Liver (tissue), 9 donors: Measurements from ENCODE around the gene CD55. TPM values are rescaled to one million over a fixed set of nuclear protein-coding genes. Genes with fewer than 3 reads are reported as not detected.

Experiments
- DNase-seq: peaks from one replicate; pipeline ENCODE4 v3.0.0-alpha.2; 2017; ENCODE audit warnings: low spot score
- H3K27ac ChIP-seq, 2 donors: one replicate each; pipeline ENCODE4 v1.7.0; 2013; ENCODE audit warnings: inconsistent platforms in 2 of 2, low read length in 2 of 2, control low read depth in 1 of 2, low read depth in 1 of 2, mild to moderate bottlenecking in 1 of 2
- H3K27me3 ChIP-seq, 4 donors: one replicate each; pipeline versions ENCODE4 v1.6.1 to v1.7.0; 2013; ENCODE audit warnings: low read length in 3 of 4, inconsistent platforms in 1 of 4, mild to moderate bottlenecking in 1 of 4, moderate library complexity in 1 of 4; ENCODE audit not compliant: control insufficient read depth in 4 of 4, insufficient read depth in 4 of 4
- H3K36me3 ChIP-seq, 4 donors: one replicate each; pipeline versions ENCODE4 v1.6.1 to v1.7.0; 2013; ENCODE audit warnings: low read length in 3 of 4, mild to moderate bottlenecking in 3 of 4, low read depth in 1 of 4, moderate library complexity in 1 of 4; ENCODE audit not compliant: control insufficient read depth in 4 of 4, insufficient read depth in 3 of 4
- H3K4me1 ChIP-seq, 4 donors: one replicate each; pipeline versions ENCODE4 v1.6.1 to v1.7.0; 2013; ENCODE audit warnings: low read length in 3 of 4, mild to moderate bottlenecking in 3 of 4, moderate library complexity in 1 of 4; ENCODE audit not compliant: control insufficient read depth in 4 of 4, insufficient read depth in 4 of 4
- H3K4me3 ChIP-seq, 3 donors: one replicate each; pipeline versions ENCODE4 v1.6.1 to v1.7.0; 2013; ENCODE audit warnings: low read length in 3 of 3, control low read depth in 1 of 3, low read depth in 1 of 3, mild to moderate bottlenecking in 1 of 3
- H3K9ac ChIP-seq, 2 donors: one replicate each; pipeline ENCODE4 v1.7.0; 2013; ENCODE audit warnings: low read length in 2 of 2, mild to moderate bottlenecking in 2 of 2, moderate library complexity in 2 of 2, control low read depth in 1 of 2, low read depth in 1 of 2
- H3K9me3 ChIP-seq, 4 donors: one replicate each; pipeline versions ENCODE4 v1.6.1 to v1.7.0; 2013; ENCODE audit warnings: low read length in 3 of 4; ENCODE audit not compliant: control insufficient read depth in 4 of 4
- ATF3 ChIP-seq: IDR thresholded peaks from 2 replicates; pipeline ENCODE4 v1.6.1; 2016; ENCODE audit warnings: antibody characterized with exemption
- CTCF ChIP-seq: fragments of 150-350 bp; IDR thresholded peaks from 2 replicates; pipeline ENCODE4 v1.5.1; 2017; ENCODE audit warnings: improper control_type of control experiment, low read depth, low read length; ENCODE audit not compliant: missing input control
- EGR1 ChIP-seq, 2 donors: IDR thresholded peaks; 2 replicates each; pipeline ENCODE4 v1.6.1; 2016 to 2018; ENCODE audit warnings: antibody characterized with exemption in 2 of 2, low read depth in 2 of 2
- FOXA1 ChIP-seq: IDR thresholded peaks from 2 replicates; pipeline ENCODE4 v1.6.1; 2016; ENCODE audit warnings: antibody characterized with exemption
- FOXA2 ChIP-seq: IDR thresholded peaks from 2 replicates; pipeline ENCODE4 v1.6.1; 2016; ENCODE audit warnings: antibody characterized with exemption
- GABPA ChIP-seq, 2 donors: IDR thresholded peaks in 1 of 2; conservative IDR thresholded peaks in 1 of 2; 2 replicates each; pipeline ENCODE4 v1.6.1; 2016; ENCODE audit warnings: antibody characterized with exemption in 2 of 2, mild to moderate bottlenecking in 1 of 2, moderate library complexity in 1 of 2
- HNF4A ChIP-seq, 2 donors: conservative IDR thresholded peaks; 2 replicates each; pipeline ENCODE4 v1.6.1; 2016; ENCODE audit warnings: antibody characterized with exemption in 2 of 2, mild to moderate bottlenecking in 2 of 2
- HNF4G ChIP-seq: IDR thresholded peaks from 2 replicates; pipeline ENCODE4 v1.6.1; 2016; ENCODE audit warnings: antibody characterized with exemption
- JUND ChIP-seq, 2 donors: IDR thresholded peaks; 2 replicates each; pipeline ENCODE4 v1.6.1; 2016; ENCODE audit warnings: antibody characterized with exemption in 2 of 2
- MAX ChIP-seq: IDR thresholded peaks from 2 replicates; pipeline ENCODE4 v1.6.1; 2016; ENCODE audit warnings: antibody characterized with exemption
- NR2F2 ChIP-seq: IDR thresholded peaks from 2 replicates; pipeline ENCODE4 v1.6.1; 2016; ENCODE audit warnings: antibody characterized with exemption
- RAD21 ChIP-seq, 2 donors: IDR thresholded peaks; 2 replicates each; pipeline ENCODE4 v1.6.1; 2016; ENCODE audit warnings: antibody characterized with exemption in 2 of 2, mild to moderate bottlenecking in 2 of 2
- REST ChIP-seq: IDR thresholded peaks from 2 replicates; pipeline ENCODE4 v1.6.1; 2016; ENCODE audit warnings: antibody characterized with exemption, mild to moderate bottlenecking
- RXRA ChIP-seq, 2 donors: IDR thresholded peaks; 2 replicates each; pipeline ENCODE4 v1.6.1; 2017 to 2018; ENCODE audit warnings: antibody characterized with exemption in 2 of 2, mild to moderate bottlenecking in 1 of 2
- SP1 ChIP-seq: IDR thresholded peaks from 2 replicates; pipeline ENCODE4 v1.6.1; 2018; ENCODE audit warnings: antibody characterized with exemption, mild to moderate bottlenecking
- TAF1 ChIP-seq: conservative IDR thresholded peaks from 2 replicates; pipeline ENCODE4 v1.6.1; 2016; ENCODE audit warnings: antibody characterized with exemption, mild to moderate bottlenecking
- YY1 ChIP-seq: IDR thresholded peaks from 2 replicates; pipeline ENCODE4 v1.6.1; 2016; ENCODE audit warnings: antibody characterized with exemption, mild to moderate bottlenecking
- ZBTB33 ChIP-seq: IDR thresholded peaks from 2 replicates; pipeline ENCODE4 v1.6.1; 2016; ENCODE audit warnings: antibody characterized with exemption
- WGBS: extraction: QIAGEN DNeasy Blood & Tissue Kit; methylation state at CpG from one replicate; pipeline ENCODE4 v1.1.7; 2013; 5-methylcytosine and 5-hydroxymethylcytosine counted together
- polyA plus RNA-seq, 2 donors: library from polyadenylated mRNA; stranded (reverse) in 1 of 2; unstranded in 1 of 2; fragments of 200-250 nt in 1 of 2; fragments of >200 nt in 1 of 2; fragmentation: Nextera tagmentation in 1 of 2; extraction: Ambion mirVana in 1 of 2; gene quantifications; one replicate each; pipeline versions ENCODE4 v1.2.1 to v1.2.3, GENCODE V29; 2013 to 2015
- total RNA-seq, 2 donors: library from RNA; depleted of rRNA; stranded (reverse); fragments of >200 nt; gene quantifications; one replicate each; pipeline ENCODE4 v1.2.3, GENCODE V29; 2014
- donor health status: healthy.
- donor health status: healthy.
- donor health status: healthy.
- donor health status: healthy.
- donor health status: healthy.

Gene CD55
- total and polyA plus RNA-seq, 4 donors = 11.0 to 27.6 (median 12.6) TPM

- Histone ChIP-seq H3K9ac (no peak overlapping the region), H3K36me3 (no peaks in the 10 kb centered on the region), H3K27ac (no peak overlapping the region), H3K4me3 (no peak overlapping the region), H3K9me3 (no peaks in the 10 kb centered on the region), H3K27me3 (no peaks in the 10 kb centered on the region), H3K4me1 (no peaks in the 10 kb centered on the region)
- DNase-seq = no peak
- TF ChIP-seq HNF4G (no peak), GABPA (IDR thresholded peaks at IDR 0.05 in 1 of 2, conservative IDR thresholded peaks at IDR 0.05 in 1 of 2) (no peak), ATF3 (no peak)
- WGBS = 74% methylated on average over 2 of the region's 2 CpGs
These were observed 76.0 kb downstream of the CD55 start for GRCh38 chr1:207397525-207397926.

- H3K27ac ChIP-seq = no peak overlapping the region
- H3K36me3 ChIP-seq = no peaks in the 10 kb centered on the region
- WGBS = 91% methylated on average over 1 of the region's 1 CpG
- no peaks in the 10 kb centered on the region for H3K9me3 ChIP-seq
- no peak overlapping the region for H3K4me3 ChIP-seq
- TF ChIP-seq EGR1 (IDR thresholded peaks at IDR 0.05; ENCODE audit: low read depth in 2 of 2) (no peak), FOXA2 (no peak), CTCF (no peak), FOXA1 (no peak)
- no peaks in the 10 kb centered on the region for H3K4me1 ChIP-seq
- no peak overlapping the region for H3K9ac ChIP-seq
- no peaks in the 10 kb centered on the region for H3K27me3 ChIP-seq
- DNase-seq = no peak
These were observed 77.5 kb downstream of the CD55 start for GRCh38 chr1:207398986-207399385.

- WGBS = 97% methylated on average over 7 of the region's 7 CpGs
- H3K4me1 ChIP-seq = no peaks in the 10 kb centered on the region
- TF ChIP-seq SP1 (no peak), CTCF (no peak), FOXA2 (no peak), REST (no peak), HNF4A (conservative IDR thresholded peaks at IDR 0.05) (no peak), FOXA1 (no peak), ZBTB33 (no peak), JUND (IDR thresholded peaks at IDR 0.05) (no peak), EGR1 (IDR thresholded peaks at IDR 0.05; ENCODE audit: low read depth in 2 of 2) (no peak), GABPA (IDR thresholded peaks at IDR 0.05 in 1 of 2, conservative IDR thresholded peaks at IDR 0.05 in 1 of 2) (no peak), YY1 (no peak), HNF4G (no peak), NR2F2 (no peak), MAX (no peak), RAD21 (IDR thresholded peaks at IDR 0.05) (no peak), TAF1 (no peak), ATF3 (no peak), RXRA (IDR thresholded peaks at IDR 0.05) (no peak)
These were observed 80.1 kb downstream of the CD55 start for GRCh38 chr1:207401578-207401977.

More at GRCh38 chr1:207401578-207401977, 80.1 kb downstream of the CD55 start:
- H3K27ac ChIP-seq = no peak overlapping the region
- no peaks in the 10 kb centered on the region for H3K27me3 ChIP-seq
- H3K9ac ChIP-seq = no peak overlapping the region
- H3K9me3 ChIP-seq = no peaks in the 10 kb centered on the region
- H3K4me3 ChIP-seq = no peak overlapping the region
- H3K36me3 ChIP-seq = no peaks in the 10 kb centered on the region
- DNase-seq = no peak
